Adrenal gland (tissue), 12 donors: ENCODE data around the gene UST. TPM values are rescaled to one million over a fixed set of nuclear protein-coding genes. Genes with fewer than 3 reads are reported as not detected.

ENCODE experiments used
- DNase-seq, 7 donors: peaks; one replicate each; pipeline ENCODE4 v3.0.0-alpha.2; 2019 to 2020
- H3K27ac ChIP-seq, 5 donors: fragments of 200-600 bp; sonication (generic) in 4 of 5; 1 replicate in 3 of 5; 2 replicates in 2 of 5; pipeline versions ENCODE4 v1.5.1 to v1.8.0; 2016 to 2020; ENCODE audit warnings: mild to moderate bottlenecking in 1 of 5
- H3K27me3 ChIP-seq: fragments of 200-600 bp; 2 replicates; pipeline ENCODE4 v1.8.0; 2021
- H3K36me3 ChIP-seq, 2 donors: fragments of 200-600 bp; replicated peaks in 1 of 2; 1 replicate in 1 of 2; 2 replicates in 1 of 2; pipeline versions ENCODE4 v1.5.1 to v1.8.0; 2018 to 2022
- H3K4me1 ChIP-seq, 2 donors: fragments of 200-600 bp; replicated peaks in 1 of 2; 1 replicate in 1 of 2; 2 replicates in 1 of 2; pipeline versions ENCODE4 v1.5.1 to v1.8.0; 2018 to 2021
- H3K4me3 ChIP-seq, 4 donors: fragments of 200-600 bp; sonication (generic) in 3 of 4; one replicate each; pipeline ENCODE4 v1.5.1; 2016 to 2018
- H3K9me3 ChIP-seq, 3 donors: fragments of 200-600 bp; sonication (generic) in 1 of 3; replicated peaks in 1 of 3; 1 replicate in 2 of 3; 2 replicates in 1 of 3; pipeline versions ENCODE4 v1.5.1 to v1.8.0; 2016 to 2021
- CTCF ChIP-seq, 6 experiments: fragments of 450-650 bp in 4 of 6; fragments of 200-600 bp in 2 of 6; sonication (generic) in 1 of 6; IDR thresholded peaks; 1 replicate in 5 of 6; 2 replicates in 1 of 6; pipeline versions ENCODE4 v1.5.1 to v1.8.0; 2016 to 2021; ENCODE audit warnings: antibody characterized with exemption in 6 of 6, mild to moderate bottlenecking in 2 of 6, moderate library complexity in 1 of 6
- POLR2A ChIP-seq, 2 donors: fragments of 450-650 bp; IDR thresholded peaks; one replicate each; pipeline ENCODE4 v1.6.1; 2017; ENCODE audit warnings: antibody characterized with exemption in 2 of 2, mild to moderate bottlenecking in 2 of 2, moderate library complexity in 1 of 2
- WGBS, 4 donors: extraction: QIAGEN DNeasy Blood & Tissue Kit in 2 of 4; methylation state at CpG; one replicate each; pipeline versions ENCODE4 v1.1.5 to v1.1.7; 2013 to 2017; 5-methylcytosine and 5-hydroxymethylcytosine counted together
- intact Hi-C, 2 donors: fragments of 100-400 bp; cut with DNase I; formaldehyde crosslinking; loops; one replicate each; pipeline versions ENCODE4 v1.14.1 to v1.15.0; 2022 to 2023
- polyA plus RNA-seq, 3 donors: library from polyadenylated mRNA; stranded (reverse); fragments of 200-250 nt in 2 of 3; fragments of 350-450 nt in 1 of 3; fragmentation: Illumina TruSeq in 1 of 3; extraction: RNeasy Lipid Tissue Mini Kit (QIAGEN cat#74804) in 1 of 3; gene quantifications; one replicate each; pipeline ENCODE4 v1.2.3, GENCODE V29; 2013 to 2014
- total RNA-seq, 9 donors: library from RNA; depleted of rRNA in 4 of 9; stranded (reverse); fragments of >200 nt in 4 of 9; fragments of 120-200 nt in 1 of 9; fragmentation: NEBNext Ultra II Directional in 1 of 9; extraction: Animal tissue kit (Norgen Biotek cat#: 25700) in 1 of 9; gene quantifications; one replicate each; pipeline versions ENCODE4 v1.1.0 to v1.2.4, GENCODE V29; 2013 to 2023
- donor health status: healthy with polysubstance abuse.
- donor health status: Bipolar disorder and iron deficiency.
- donor health status: DM: yes; HTN: yes; CAD: no.
- donor health status: DM: no; HTN: no; CAD: no.
- donor health status: DM: no; HTN: no; CAD: no.
- donor health status: DM: yes; HTN: yes; CAD: no.

Gene UST
- total and polyA plus RNA-seq, 12 donors, result 5.9 to 37.4 (median 18.3) TPM

GRCh38 chr6:148831064-148831463 is 84.2 kb downstream of the UST start:
- 80 to 93% (median 88%) methylated on average over 6 of the region's 6 CpGs for WGBS, 4 donors
- Histone ChIP-seq H3K9me3 (no peaks in the 10 kb centered on the region), H3K27me3 (no peaks in the 10 kb centered on the region), H3K27ac (no peak overlapping the region), H3K36me3 (no peaks in the 10 kb centered on the region), H3K4me3 (no peak overlapping the region), H3K4me1 (no peaks in the 10 kb centered on the region)
- DNase-seq, result no peak
- TF ChIP-seq POLR2A (IDR thresholded peaks at IDR 0.05), result no peak
- no peak for TF ChIP-seq CTCF (IDR thresholded peaks at IDR 0.05)
- intact Hi-C loops, result no loop called here

DNA sequence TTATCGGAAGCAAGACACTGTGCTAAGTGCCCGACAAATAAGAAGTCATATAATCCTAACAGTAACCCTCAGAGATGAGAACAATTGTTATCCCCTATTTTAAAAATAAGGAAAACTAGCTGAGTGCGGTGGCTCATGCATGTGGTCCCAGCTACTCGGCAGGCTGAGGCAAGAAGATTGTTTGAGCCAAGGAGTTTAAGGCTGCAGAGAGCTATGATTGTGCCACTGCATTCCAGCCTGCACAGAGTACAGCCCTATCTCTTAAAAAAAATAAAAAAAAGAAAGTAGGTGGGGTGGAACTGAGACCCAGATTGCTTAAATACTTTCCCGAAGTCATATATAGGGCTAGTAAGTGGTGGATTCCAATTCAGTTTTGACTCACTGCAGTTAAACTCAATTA is 84.7 kb downstream of the UST start:
- intact Hi-C loops, result no loop called here

DNA sequence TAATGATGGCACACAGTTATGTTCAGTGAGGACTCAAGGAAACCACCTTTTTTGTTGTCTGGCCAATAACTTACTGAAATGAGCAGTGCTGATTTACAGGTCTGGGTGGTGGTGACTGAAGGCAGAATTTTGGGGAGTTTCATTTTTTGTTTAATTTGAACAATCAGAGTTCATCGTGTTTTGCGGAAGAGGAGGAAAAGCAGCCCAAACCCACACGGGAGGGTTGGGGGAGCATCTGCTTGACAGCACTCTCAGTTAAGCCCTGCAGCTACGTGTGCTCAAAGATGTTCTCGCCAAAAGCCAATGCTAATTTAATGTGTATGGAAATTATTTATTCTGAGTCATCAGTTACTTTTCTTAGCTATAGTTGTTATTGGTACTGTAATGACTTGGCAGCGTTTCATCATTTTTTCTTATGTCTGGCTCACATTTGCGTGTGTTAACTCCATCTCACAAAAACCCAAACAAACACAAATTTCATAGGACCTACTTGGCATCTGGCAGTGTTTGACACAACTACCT is 89.2 kb downstream of the UST start:
- no peaks in the 10 kb centered on the region for H3K4me1 ChIP-seq
- no peak overlapping the region for H3K27ac ChIP-seq
- no peak overlapping the region for H3K4me3 ChIP-seq
- intact Hi-C loops, result no loop called here
- 79 to 84% (median 82%) methylated on average over 7 of the region's 7 CpGs for WGBS, 4 donors
- no peaks in the 10 kb centered on the region for H3K27me3 ChIP-seq
- DNase-seq, result no peak
- no peaks in the 10 kb centered on the region for H3K9me3 ChIP-seq
- TF ChIP-seq POLR2A (IDR thresholded peaks at IDR 0.05) (no peak), CTCF (IDR thresholded peaks at IDR 0.05) (no peak)
- no peaks in the 10 kb centered on the region for H3K36me3 ChIP-seq

More for the DNA sequence above, 84.7 kb downstream of the UST start:
- Histone ChIP-seq H3K9me3 (no peaks in the 10 kb centered on the region), H3K4me3 (no peak overlapping the region), H3K27me3 (no peaks in the 10 kb centered on the region), H3K27ac (no peak overlapping the region), H3K36me3 (no peaks in the 10 kb centered on the region), H3K4me1 (no peaks in the 10 kb centered on the region)
- TF ChIP-seq CTCF (IDR thresholded peaks at IDR 0.05) (no peak), POLR2A (IDR thresholded peaks at IDR 0.05) (no peak)
- no peak for DNase-seq
- 74 to 89% (median 83%) methylated on average over 5 of the region's 5 CpGs for WGBS, 4 donors

GRCh38 chr6:148836751-148837150 is 89.9 kb downstream of the UST start:
- Histone ChIP-seq H3K36me3 (no peaks in the 10 kb centered on the region), H3K9me3 (no peaks in the 10 kb centered on the region), H3K27me3 (no peaks in the 10 kb centered on the region), H3K27ac (no peak overlapping the region), H3K4me3 (no peak overlapping the region), H3K4me1 (no peaks in the 10 kb centered on the region)
- WGBS, 4 donors, result 92 to 100% (median 93%) methylated on average over 2 of the region's 2 CpGs
- intact Hi-C loops, result no loop called here
- no peak for DNase-seq
- no peak for TF ChIP-seq POLR2A (IDR thresholded peaks at IDR 0.05)

DNA sequence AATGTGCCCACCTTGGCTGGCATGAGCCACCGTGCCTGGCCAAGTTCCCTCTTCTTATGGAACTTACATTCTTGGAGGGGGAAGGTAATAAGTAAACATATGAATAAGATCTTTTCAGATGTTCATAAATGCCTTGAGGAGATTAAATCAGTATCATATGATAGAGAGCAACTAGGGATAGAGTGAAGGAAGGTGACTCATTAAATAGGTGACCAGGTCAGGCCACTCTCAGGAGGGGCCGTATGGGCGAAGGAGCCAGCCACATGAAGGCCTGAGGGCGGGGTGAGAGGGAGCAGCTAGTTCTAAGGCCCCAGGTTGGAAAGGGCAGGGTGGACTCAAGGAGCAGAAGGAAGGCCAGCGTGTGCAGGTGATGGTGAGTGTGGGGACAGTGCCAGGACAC is 91.1 kb downstream of the UST start:
- TF ChIP-seq POLR2A (IDR thresholded peaks at IDR 0.05) (no peak), CTCF (IDR thresholded peaks at IDR 0.05) (no peak)
- Histone ChIP-seq H3K4me1 (no peaks in the 10 kb centered on the region), H3K9me3 (no peaks in the 10 kb centered on the region), H3K4me3 (no peak overlapping the region), H3K27me3 (no peaks in the 10 kb centered on the region), H3K36me3 (no peaks in the 10 kb centered on the region), H3K27ac (no peak overlapping the region)
- 73 to 92% (median 84%) methylated on average over 5 of the region's 5 CpGs for WGBS, 4 donors
- intact Hi-C loops, result no loop called here
- no peak for DNase-seq
